NOMO-1 treated with DMSO at 0.1 percent for 48 hours (cell line): ENCODE results near the gene ATF6B.
A peak's percentile ranks its signal among the peaks of the same experiment; 100 is the strongest.

Experiments used
- DNase-seq: peaks from one replicate; lab custom pipeline; 2025; ENCODE audit not compliant: unreplicated experiment; lab: John Stamatoyannopoulos, UW

ATF6B gene

DNA sequence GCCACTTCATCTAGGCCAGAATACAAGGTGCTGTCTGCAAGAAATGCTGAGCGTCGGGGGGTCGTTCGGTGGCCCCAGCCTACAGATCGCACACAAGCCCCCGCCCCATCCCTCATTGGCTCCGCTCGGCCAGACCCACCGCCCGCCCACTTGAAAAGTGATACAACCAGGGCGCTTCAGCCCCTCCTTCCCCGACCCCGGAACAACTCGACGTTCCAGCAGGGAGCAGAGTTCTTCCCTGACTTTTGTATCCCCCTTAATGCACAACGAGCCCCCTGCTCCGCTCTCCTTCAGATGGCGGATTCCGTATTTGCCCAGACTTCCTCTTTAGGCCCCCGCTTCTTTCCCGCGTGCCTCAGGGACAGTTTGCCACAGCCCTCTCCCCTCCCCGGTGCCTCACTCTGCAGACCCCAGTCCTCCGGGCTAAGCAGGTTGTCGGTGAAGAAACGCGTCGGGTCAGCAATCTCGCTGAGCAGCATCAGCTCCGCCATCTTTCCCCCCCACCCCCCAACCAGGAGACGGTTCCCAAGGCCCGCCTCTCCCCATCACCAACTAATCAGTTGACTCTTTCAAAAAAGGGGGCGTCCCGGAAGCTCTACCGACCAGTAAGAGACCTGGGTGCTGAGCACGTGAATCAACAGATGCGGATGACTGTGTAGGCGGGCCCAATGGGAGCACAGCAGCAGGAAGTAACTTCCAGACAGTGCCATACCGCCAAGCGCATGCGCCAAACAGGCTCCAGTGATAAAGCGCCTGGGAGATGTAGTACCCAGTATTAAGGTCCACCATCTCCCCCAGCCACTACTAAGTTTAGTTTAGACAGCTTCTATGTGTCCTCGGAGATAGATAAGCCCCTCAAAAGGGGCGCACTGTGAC is at the start of gene ATF6B:
Gene ATF6B (minus strand): TSS at position 530 of the 876 bp plus-strand sequence. CDS start 39 bp downstream, at position 491.
- peak; percentile 100 for DNase-seq

- peak; percentile 51 for DNase-seq
These were observed 49.2 kb upstream of the ATF6B start for GRCh38 chr6:32177183-32177787.

- no peak for DNase-seq
These were observed 48.6 kb upstream of the ATF6B start for GRCh38 chr6:32176476-32177182.

DNA sequence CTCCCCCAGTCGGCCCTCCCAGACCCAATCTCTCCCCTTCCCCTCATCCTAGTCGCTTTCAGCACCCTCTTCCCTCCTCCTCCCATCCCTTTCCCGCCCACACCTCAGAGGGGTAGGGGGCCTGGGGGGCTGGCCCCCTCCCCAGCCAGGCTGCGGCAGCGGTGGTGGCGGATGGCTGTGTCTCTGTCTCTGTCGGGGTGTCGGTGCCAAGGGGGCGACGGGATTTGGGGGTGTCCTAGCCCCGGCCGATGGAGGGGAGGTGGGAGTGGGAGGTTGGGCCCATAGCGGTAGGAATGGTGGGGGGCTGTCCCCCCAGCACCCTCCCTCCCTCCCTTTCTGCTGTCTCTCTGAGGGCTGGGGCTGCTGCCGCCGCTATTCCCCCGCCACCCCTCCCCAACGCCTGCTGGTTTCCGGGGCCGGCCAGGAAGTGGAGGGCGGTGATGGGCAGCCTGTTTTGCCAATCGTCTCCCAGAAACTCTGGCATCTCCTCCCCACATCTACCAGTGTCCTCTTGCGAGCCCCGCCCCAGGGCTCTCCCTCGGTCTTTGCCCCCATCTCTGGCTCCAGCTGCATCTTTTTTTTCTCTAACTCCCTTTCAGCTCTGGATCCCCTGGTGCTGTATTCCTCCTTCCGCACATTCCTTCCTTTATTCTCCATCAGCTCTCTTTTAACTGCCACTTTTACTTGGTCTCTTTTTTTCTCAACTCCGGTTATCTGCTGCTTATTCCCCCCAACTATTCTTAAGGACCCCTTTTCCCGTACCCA is 47.8 kb upstream of the ATF6B start, which contains the start of gene AGPAT1:
Gene AGPAT1 (minus strand): TSS at position 374 of the 765 bp plus-strand sequence. CDS start 4,588 bp downstream, outside the sequence.
- DNase-seq = peak; percentile 91

DNA sequence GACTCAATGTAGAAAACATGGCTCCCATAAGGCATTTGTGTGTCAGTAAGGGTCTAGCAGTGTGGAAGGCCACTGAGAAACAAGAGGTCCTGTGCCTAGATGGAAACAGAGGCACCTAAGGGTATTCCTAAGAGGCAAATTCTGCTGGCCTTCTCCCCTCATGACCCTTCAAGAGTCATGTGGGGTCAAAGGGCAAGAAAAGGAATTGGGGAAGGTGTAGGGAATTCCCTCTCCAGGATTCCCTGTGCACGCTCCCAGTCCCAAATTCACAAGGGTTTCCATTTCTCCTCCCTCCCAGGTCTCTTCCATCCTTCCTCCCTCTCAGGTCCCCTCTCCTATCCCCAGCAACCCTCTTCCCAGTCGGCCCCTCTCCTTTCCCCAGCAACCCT is 47.3 kb upstream of the ATF6B start:
- no peak for DNase-seq

GRCh38 chr6:32174416-32174815 is 46.4 kb upstream of the ATF6B start:
- DNase-seq = no peak

DNA sequence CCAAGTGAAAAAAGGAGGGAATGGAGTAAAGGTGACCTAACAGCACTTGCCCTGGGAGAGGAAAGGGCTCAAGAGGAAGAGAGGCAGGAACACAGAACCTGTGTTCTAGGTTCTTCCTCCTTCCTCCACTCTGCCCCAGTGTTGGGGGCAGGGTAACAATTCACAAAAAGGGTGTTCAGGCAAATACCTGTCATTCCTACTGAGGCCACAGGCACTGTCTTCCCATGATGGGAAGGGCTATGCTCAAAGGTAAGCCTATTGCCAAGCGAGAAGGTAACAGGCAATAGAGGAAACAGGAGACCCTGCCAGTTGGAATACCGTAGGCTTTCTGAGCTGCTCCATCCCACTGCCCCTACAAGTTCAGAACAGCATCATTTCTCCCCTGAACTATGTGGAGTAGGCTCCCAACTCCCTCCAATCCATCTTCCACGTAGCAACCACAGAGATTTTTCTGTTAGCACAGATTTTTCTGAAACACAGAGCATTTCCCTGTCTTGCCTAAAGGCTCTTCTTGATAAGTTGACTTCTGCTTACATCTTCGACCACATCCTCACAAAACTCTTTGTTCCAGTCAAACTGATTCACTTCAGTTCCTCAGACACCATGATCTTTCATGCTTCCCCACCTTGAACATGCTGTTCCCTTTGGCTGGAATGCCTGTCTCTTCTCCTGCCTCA is 45.1 kb upstream of the ATF6B start:
- no peak for DNase-seq

DNA sequence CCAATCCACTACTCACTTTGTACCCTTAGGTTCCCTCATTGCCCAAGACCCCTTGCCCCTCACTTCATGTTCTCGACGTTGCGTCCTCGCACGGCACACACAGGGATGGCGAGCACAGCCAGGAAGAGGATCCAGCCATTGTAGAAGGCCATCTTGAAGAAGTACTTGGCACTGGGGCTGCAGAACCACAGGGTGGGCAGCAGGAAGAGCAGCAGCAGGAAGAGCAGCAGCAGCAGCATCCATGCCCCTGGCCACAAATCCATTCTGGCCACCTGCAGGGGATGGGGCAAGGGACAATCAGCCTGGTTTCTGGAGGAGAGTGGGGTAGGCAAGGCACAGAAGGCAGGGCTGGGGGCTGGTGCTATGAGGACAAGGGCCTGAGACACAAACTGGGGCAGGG is 43.2 kb upstream of the ATF6B start:
- DNase-seq = no peak

- DNase-seq = no peak
These were observed 42.2 kb upstream of the ATF6B start for GRCh38 chr6:32170294-32170693.

DNA sequence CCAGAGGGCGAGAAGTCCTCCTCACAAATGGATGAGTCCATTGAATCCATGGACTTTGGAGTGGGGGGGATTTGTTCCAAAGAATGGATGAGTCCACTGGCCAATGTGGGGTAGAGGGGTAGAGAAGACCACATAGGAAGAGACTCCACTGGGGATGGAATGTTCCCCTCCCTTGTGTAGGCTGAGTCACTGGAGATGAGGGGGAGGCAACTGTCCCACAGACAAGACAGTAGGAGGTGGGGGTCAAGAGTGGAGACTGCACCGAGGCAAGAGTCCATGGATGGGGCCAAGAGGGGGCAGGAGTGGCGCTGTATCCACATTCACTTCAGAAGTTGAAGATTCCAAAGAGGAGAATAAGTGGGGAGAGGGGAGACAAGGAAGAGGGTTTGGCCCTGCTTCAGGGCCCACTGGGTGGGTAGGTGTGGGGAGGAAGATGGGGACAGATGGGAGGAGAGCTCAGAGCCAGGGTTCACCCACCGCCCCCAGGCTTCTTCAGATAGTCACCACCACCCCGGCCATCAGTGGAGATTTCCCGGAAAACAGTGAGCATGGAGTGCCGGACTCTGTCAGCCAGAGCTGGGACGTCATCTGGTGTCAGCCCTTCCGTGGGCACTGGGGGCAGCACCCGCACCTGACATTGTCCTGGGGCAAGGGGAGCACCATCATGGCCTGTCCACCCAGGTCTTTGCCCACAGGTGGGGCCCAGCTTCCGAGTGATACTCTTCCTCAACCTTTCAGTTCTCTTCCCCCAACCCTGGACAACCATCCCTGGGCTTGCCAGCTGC is 41.0 kb upstream of the ATF6B start:
- no peak for DNase-seq

DNA sequence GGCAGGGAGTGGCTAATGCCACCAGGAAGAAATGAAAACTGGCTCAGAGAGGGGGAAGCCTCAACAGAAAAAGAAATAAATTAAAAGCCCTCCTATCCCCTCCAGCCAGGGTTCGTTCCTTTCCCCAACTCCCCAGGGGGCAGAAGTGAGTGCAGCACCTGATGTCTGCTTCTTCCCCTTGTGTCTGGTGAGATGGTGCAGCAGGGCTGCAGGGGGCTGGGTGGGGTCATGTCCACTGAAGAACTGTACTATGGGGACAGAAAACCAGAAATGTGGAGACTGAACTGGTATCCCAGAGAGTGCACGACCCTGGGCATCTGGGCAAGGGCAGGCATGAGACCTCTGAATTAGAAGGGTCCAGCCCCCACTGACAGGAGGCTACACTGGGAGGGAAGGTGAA is 40.3 kb upstream of the ATF6B start:
- no peak for DNase-seq

DNA sequence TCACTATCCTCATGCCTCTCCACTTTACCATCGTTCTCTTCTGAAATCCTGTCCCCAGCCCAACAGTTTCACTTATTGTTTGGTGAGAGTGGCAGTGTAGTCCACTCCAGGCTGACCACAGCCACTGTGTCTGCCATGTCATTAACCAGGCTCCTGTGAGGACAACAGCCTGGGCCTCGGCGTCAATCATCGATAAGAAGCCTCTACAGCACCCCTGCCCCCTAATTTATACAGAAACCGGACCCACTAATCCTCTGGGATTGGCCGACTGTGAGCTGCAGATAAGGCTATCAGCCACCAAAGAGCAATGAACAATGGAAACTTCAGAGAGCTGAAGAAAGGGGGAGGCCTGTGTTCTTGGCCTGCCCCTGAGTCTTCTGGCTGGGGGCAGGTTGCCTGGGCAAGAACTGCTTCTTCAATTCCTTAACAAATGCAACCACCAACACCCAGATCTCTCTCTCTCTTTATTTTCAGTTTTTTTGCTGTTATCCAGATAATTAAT is 39.8 kb upstream of the ATF6B start:
- no peak for DNase-seq

DNA sequence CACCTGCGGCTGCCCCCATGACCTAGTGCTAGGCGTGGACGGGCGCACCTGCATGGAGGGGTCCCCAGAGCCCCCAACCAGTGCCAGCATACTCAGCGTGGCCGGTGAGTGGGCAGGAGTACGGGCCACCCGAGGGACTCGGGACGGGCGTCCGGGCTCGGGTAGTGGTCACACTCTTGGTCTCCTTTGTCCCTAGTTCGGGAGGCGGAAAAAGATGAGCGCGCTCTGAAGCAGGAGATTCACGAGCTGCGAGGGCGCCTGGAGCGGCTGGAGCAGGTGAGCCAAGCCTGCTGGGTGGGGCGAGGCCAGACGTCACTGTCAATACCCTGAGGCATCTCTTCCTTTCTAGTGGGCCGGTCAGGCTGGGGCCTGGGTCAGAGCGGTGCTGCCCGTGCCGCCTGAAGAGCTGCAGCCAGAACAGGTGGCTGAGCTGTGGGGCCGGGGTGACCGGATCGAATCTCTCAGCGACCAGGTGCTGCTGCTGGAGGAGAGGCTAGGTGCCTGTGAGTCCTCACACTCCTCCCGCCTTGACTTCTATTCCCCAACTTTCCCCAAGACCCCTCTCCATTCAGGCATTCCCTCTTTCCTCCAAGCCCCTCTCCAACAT is 39.2 kb upstream of the ATF6B start:
- no peak for DNase-seq

DNA sequence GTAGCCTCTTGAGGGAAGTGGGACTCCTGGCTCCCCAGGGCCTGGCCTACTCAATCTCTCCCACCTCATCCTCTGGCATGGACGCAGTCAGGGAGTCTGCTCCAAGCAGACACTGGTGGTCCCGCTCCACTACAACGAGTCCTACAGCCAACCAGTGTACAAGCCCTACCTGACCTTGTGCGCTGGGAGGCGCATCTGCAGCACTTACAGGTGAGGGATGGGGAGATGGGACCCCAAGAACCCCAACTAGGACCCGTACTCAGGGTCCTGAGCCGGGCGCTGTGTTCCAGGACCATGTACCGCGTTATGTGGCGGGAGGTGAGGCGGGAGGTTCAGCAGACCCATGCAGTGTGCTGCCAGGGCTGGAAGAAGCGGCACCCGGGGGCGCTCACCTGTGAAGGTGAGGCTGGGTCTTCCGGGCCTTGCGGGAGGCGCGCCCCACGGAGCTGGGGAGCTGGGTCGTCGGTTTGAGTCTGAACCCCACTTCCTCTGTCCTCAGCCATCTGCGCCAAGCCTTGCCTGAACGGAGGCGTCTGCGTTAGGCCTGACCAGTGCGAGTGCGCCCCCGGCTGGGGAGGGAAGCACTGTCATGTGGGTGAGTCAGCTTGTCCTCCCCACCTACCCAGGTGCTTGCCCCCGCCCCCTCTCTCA is 38.5 kb upstream of the ATF6B start:
- DNase-seq = no peak

DNA sequence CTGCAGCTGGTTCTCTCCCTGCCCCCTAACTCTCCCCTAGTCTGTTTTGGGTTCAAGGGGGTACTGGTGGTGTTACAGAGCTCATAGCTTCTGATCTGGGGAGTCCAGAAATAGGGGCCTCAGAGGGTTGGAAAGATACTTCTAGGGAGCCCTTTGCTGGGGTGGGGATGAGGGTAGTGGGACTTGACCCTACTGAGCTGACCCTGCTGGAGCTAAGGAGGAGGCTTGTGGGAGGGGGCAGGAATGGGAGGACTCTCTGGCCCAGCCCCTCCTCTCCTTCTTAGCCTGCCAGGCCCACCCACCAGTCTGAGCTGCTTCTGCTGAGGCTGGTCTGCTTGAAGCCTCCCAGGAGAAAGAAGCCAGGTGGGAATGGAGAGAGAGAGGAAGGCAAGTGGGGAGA is 36.2 kb upstream of the ATF6B start, which contains the start of gene EGFL8:
Gene EGFL8 (plus strand): TSS at position 301 of the 400 bp plus-strand sequence. CDS start 1,571 bp downstream, outside the sequence.
- DNase-seq = no peak

GRCh38 chr6:32163559-32164258 is 35.7 kb upstream of the ATF6B start:
- DNase-seq = no peak

GRCh38 chr6:32158052-32158451 is 30.0 kb upstream of the ATF6B start:
- no peak for DNase-seq

DNA sequence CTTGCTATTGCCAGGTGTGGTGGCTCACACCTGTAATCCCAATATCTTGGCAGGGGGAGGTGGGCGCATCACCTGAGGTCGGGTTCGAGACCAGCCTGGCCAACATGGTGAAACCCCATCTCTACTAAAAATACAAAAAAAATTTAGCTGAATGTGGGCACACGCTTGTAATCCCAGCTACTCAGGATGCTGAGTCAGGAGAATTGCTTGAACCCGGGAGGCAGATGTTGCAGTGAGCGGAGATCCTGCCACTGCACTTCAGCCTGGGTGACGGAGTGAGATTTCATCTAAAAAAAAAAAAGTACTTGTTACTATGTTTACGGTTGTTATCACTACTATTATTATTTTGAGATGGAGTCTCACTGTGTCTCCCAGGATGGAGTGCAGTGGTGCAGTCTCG is 28.8 kb upstream of the ATF6B start:
- no peak for DNase-seq
